HTR-8/SVneo (cell line): ENCODE results near the gene SERPINF2.
A peak's percentile ranks its signal among the peaks of the same experiment; 100 is the strongest.
"Not testable (repeated sequence)": the region's sequence is repeated elsewhere in the genome, so short reads cannot be mapped to it uniquely, and the experiment has no call there.

Experiments used
- DNase-seq: peaks from one replicate; pipeline ENCODE4 v3.0.0; 2011; ENCODE audit warnings: low spot score, mixed read lengths; ENCODE audit not compliant: insufficient read length
- FAIRE-seq: peaks from 2 replicates; lab custom pipeline; 2011; peaks lifted over from hg19 to GRCh38; lab: Jason Lieb, UNC

The SERPINF2 gene

GRCh38 chr17:1742371-1743087 lies at the start of gene SERPINF2:
Gene SERPINF2 (plus strand): TSS chr17:1742871. CDS start chr17:1744996, 2,125 bp downstream.
- no peak for DNase-seq
- FAIRE-seq: no peak

DNA sequence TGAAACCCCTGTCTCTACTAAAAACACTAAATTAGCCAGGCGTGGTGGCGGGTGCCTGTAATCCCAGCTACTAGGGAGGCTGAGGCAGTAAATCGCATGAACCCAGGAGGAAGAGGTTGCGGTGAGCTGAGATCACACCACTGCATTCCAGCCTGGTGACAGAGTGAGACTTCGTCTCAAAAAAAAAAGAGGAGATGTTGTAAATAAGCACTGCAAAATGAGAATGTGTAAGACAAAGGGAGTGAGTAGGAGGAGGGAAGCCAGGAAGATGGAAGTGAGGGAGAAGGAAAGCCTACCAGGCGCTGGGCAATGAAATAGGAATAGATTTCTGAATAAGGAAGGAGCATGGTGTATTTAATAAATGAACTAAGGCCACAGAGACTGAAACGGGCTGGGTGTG lies 49.3 kb upstream of the SERPINF2 start:
- DNase-seq (no peak), FAIRE-seq (no peak)

- no peak for DNase-seq
- no peak for FAIRE-seq
These were observed 47.3 kb upstream of the SERPINF2 start for GRCh38 chr17:1695365-1695764.

- DNase-seq: no peak
- FAIRE-seq: no peak
These were observed 45.0 kb upstream of the SERPINF2 start for GRCh38 chr17:1697681-1698080.

DNA sequence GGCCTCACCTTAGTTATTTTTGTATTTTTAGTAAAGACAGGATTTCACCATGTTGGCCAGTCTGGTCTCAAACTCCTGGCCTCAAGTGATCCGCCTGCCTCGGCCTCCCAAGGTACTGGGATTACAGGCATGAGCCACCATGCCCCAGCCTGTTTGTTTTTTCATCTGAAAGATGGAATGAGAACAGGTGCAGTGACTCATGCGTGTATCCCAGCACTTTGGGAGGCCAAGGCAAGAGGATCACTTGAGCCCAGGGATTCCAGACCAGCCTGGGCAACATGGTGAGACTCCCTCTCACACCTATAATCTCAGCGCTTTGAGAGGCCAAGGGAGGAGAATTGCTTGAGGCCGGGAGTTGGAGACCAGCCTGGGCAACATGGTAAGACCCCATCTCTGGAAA lies 42.8 kb upstream of the SERPINF2 start:
- DNase-seq, FAIRE-seq: not testable (repeated sequence)

DNA sequence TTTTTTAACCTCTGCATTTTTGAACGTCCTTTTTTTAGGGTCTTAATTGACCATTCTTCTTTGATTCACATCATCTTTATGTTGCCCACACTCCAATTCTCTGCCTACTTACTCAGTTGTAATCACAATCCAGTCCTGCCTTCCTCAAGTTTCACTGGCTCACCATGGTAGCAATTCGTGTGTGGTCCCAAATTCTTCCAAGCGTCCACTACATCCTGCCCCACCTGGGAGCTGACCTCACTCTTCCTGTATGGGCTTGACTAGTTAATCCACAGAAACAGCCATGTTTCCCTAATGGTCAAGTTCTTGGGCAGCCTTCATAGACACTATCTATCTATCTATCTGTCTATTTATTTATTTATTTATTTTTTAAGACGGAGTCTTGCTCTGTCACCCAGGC lies 39.6 kb upstream of the SERPINF2 start:
- FAIRE-seq: no peak
- DNase-seq: no peak

DNA sequence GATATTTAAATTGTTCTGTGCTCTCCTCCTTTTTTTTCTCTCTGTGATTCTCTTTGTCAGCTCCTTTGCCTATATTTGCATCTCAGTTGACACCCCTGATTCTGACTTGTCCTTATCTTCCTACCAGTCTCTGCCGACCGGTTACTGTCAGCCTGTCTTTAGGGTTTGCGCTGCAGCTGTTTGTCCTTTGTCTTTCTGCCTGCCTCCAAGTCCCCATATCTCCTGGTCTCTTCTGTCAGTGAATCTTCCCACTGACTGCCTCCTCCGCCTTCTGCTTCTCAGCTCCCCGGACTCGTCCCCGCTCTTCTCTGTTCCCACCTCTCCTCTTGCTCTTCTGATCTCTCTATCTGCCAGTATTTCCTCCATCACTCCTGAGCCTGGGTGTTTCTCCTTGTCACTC lies 37.7 kb upstream of the SERPINF2 start:
- no peak for DNase-seq
- FAIRE-seq: no peak

DNA sequence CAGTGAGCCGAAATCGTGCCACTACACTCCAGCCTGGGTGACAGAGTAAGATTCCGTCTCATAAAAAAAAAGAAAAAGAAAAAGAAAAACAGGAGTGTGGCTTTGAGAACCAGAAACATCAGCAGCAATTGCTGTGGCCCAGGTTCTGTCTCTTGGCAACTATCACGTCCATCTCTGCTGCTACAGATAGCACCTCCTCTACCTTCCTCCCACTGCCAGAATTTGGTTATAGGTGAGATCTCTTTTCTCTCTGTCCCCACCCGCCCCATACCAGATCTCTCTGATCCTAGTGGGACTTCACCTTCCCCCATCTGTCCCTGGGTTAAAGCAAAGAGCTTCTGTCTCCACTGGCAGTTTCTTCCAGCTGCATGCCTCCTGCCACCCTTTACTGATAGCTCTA lies 35.6 kb upstream of the SERPINF2 start:
- no peak for FAIRE-seq
- no peak for DNase-seq

DNA sequence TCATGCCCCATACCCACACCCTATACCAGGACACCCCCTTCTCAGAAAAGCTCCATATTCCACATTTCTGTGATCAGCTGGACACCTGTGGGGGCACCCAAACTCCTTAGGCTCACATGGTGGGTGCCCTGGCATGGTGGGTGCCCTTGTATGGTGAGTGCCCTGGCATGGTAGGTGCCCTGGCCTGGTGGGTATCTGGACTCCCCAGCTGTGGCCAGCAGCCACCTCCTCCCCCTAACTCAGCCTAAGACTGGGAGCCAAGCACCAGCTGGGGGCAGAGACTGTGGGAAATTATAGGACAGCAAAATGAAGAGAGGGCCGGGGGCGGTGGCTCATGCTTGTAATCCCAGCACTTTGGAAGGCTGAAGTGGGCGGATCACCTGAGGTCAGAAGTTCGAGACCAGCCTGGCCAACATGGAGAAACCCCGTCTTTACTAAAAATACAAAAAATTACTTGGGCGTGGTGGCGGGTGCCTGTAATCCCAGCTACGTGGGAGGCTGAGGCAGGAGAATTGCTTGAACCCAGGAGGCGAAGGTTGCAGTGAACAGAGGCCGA lies 33.8 kb upstream of the SERPINF2 start:
- not testable (repeated sequence) for FAIRE-seq, DNase-seq

GRCh38 chr17:1709403-1709951 lies 33.2 kb upstream of the SERPINF2 start:
- DNase-seq: no peak
- no peak for FAIRE-seq

DNA sequence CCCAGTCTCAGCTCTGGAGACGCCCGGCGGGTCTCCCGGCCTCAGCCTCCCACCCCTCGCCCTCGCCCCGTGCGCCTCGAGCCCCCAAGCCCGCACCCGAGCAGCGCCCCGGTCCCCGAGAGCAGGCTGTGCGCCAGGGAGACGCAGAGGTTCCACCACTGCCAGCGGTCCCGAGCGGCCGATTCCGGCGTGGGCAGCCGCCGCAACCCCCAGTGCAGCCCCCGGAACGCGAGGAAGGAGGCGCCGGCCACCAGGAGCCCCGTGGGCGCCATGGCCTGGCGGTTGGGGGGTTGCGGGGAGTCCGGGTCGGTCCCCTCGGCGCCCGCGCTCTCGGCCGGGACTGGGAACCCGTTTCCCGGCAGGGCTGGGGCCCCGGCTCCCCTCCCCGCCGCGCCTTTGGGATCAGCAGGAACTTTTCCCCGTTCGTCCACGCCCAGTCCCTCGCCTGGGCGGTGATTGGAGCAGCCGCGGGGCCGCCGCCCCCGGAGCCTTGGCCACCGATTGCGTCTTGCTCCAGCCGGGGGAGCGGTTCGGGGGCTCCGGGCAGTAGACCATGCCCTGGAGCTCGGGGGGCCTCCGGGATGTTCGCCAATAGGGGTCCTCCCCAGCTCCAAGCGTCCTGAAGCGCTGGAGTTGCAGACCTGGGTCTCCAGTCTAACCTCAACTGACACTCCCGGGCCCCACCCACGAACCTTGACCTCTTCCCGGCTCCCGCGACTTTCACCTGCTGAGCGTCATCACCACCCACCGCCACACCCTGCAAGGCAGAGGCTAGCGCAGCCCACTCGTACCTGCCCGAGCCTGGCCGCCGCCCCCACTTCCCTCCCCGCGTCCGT lies 32.5 kb upstream of the SERPINF2 start, which contains the start of gene TLCD2:
Gene TLCD2, minus strand, starts transcription at position 407 of the 836 bp plus-strand sequence. Its CDS starts 135 bp downstream, at position 272.
- DNase-seq (peak; percentile 79), FAIRE-seq (peak; percentile 75)

DNA sequence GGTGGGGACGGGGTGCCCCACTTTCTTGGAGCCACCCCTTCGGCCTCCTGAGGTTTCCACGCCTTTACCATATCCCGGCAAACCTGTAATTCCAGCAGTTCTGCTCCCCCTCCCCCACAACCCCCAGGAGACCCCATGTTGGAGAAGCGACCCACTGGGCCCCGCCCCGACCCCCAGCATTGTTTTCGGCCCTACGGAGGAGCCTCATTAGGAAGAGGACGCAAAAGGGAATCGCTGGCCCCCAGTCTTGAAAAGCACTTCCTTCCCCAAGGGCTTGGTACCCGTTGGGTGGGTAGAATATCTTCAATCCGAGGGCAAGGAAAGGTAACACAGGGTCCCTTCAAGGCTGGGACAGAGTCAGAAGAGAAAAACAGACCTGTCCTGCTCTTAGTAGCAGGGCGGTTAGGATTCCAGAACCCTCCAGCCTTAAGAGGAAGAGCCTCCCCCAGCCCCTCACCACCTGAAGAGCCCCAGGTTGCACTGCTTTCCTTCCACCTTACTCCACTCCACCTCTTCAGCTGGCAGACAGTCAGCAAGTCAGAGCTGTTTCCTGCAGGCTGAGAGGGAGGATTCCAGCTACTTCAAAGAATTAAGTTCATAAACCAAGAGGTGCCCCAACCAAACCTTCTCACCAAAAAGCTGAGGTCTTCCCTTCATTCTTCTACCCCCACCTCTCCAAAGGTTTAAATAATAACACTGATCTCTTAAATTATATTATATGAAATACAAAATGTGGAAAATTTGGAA lies 31.7 kb upstream of the SERPINF2 start:
- no peak for DNase-seq
- no peak for FAIRE-seq

- DNase-seq (no peak), FAIRE-seq (no peak)
These were observed 30.9 kb upstream of the SERPINF2 start for GRCh38 chr17:1711804-1712203.

- DNase-seq (no peak), FAIRE-seq (no peak)
These were observed 30.4 kb upstream of the SERPINF2 start for GRCh38 chr17:1712271-1712670.

DNA sequence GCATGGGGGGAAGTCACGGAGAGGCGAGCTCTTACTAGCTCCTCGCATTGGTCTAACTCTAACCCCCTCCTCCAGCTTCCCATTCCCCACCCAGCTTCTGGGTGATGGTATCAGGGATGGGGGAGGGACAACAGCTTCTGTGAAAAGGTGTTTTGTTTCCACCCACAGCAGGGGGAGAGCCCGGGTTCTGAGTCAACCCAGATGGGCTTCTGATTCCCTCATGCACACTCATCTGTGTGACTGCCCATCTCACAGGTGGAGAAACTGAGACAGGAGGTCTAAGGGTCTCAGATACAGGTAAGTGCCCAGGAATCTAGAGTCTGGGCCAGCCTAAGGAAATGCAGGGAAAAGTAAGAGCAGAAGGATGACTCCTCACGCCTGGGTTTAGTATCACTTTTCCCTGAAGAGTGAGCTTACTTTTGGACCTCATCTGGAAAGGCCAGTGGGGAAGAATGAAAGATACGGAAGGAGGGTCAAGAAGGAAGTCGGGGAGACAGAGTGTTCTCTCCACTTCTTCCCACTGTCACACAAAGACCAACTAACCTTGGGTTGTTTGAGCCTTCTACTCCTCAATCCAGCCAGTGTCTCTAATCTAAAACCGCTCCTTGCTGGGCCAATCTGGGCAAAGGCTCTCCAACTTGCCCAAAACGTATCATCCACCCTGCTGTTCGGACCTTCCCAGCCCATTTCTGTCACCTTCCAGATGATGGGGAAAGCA lies 29.4 kb upstream of the SERPINF2 start:
- FAIRE-seq (no peak), DNase-seq (no peak)

GRCh38 chr17:1713878-1714426 lies 28.7 kb upstream of the SERPINF2 start:
- peak; percentile 94 for FAIRE-seq
- DNase-seq: peak; percentile 83

DNA sequence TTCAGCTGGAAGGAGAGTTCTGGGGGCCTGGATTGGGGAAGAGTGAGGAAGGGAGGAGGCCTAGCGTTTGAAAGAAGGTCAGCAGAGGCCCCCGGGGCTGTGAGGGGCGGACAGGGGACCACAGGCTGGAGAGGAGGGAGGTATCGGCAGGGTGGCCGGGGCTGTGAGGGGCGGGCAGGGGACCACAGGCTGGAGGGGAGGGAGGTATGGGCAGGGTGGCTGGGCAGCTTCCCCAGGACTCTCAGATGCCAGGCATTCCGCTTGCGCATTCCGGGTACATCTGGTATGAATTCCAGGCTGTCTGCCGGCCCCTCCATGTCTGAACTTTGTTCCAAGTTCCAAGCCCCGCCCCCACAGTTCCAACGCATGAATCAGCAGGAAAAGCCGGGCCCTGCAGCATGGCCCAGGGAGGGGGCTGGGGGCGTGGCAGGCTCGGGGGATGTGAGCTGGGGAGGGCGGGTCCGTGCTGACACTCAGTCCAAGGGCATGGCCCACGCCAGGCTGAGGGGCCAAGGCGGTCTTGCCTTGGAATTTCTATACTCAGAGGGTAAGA lies 28.2 kb upstream of the SERPINF2 start:
- FAIRE-seq: no peak
- DNase-seq: peak; percentile 94

DNA sequence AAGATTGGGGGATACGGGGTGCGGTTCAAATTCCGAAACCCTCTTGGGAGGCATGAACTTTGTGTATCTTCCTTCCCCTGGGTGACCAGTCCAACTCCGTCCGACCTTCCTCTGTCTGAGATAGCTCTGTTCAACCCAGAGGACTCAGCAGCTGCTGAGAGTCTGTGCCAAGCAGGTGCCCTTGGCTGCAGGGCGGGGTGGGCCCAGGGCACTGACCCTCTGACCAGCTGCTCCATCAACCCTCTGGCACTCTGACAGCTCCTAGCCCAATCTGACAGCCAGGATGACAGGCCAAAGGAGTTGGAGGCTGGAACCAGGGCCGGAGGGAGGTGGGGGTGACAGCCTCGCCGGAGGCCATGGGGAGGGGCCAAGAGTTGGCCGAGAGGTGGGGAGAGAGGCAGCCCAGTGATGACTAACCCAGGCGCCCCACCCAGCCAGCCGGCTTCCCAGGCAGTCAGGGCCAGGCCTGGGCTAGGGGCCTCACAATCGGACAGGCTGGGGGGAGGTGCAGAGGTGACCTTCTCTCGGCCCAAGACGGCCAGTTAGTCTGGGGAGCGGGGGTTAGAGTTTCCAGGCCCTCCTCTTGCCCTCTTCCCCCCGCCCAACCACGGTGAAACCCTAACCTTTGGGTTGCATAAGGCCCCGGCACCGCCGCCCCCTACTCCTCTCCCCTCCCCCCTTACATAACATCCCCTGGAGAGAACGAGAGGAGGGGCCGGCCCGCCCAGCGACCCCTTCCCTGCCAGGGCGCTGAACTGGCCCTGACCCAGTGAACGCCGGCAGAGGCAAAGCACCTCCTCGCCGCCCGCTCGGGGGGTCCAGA lies 27.5 kb upstream of the SERPINF2 start:
- peak; percentile 94 for FAIRE-seq
- DNase-seq: peak; percentile 77
